Measurements from ENCODE around the gene SLC41A3.

The SLC41A3 gene

GRCh38 chr3:126110431-126111125 lies 26.7 kb upstream of the SLC41A3 start:
- Histone ChIP-seq H3K36me3 (ENCODE audit: control insufficient read depth, low read depth, low read length) (no peaks in the 10 kb centered on the region), H3K4me1 (ENCODE audit: control insufficient read depth, low read depth, low read length) (no peaks in the 10 kb centered on the region), H3K27ac (ENCODE audit: low read length) (no peak overlapping the region), H3K9ac (ENCODE audit: low read length) (no peak overlapping the region), H3K9me3 (ENCODE audit: control insufficient read depth, low read depth, low read length) (no peaks in the 10 kb centered on the region), H3K27me3 (ENCODE audit: control insufficient read depth, insufficient read depth, low read length) (no peaks in the 10 kb centered on the region), H3K4me3 (ENCODE audit: low read length) (no peak overlapping the region)

- Histone ChIP-seq H3K27ac (ENCODE audit: low read length) (no peak overlapping the region), H3K27me3 (ENCODE audit: control insufficient read depth, insufficient read depth, low read length) (no peaks in the 10 kb centered on the region), H3K4me1 (ENCODE audit: control insufficient read depth, low read depth, low read length) (no peaks in the 10 kb centered on the region), H3K36me3 (ENCODE audit: control insufficient read depth, low read depth, low read length) (no peaks in the 10 kb centered on the region), H3K9me3 (ENCODE audit: control insufficient read depth, low read depth, low read length) (no peaks in the 10 kb centered on the region), H3K9ac (ENCODE audit: low read length) (no peak overlapping the region), H3K4me3 (ENCODE audit: low read length) (no peak overlapping the region)
These were observed 25.9 kb upstream of the SLC41A3 start for GRCh38 chr3:126109880-126110235.

DNA sequence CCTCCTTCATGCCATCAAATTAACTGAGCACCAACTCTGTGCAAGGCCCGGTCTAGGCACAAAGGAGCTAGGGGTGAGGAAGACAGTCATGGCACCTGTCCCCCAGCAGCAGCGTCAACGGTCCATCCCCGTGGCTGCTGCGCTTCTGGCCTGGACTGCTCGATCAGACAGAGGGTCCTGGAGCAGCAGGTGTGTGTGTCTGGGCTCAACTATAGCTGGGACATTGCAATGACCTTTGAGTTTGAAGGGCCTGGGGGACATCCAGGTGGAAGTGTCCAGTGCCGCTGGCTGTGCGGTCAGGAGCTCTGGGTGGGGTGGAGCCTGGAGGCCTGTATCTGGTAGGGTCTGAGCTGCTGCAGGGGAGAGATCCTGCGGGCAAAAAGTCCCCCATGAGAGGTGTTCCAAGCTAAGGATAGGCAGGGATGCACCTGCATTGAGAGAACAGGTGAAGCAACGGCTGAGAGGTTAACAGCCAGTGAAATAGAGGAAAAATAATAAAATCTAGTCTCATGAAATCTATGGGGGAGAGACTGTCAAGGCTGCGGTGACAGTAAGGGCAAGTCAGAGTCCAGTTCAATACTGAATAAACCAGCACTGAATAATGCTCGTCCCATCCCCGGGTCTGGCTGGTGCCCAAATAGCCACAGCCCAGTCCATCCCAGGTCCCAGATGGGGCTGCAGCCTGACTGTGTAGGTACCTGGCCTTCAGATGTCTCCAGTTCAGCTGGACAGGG lies 25.4 kb upstream of the SLC41A3 start:
- H3K9me3 ChIP-seq (ENCODE audit: control insufficient read depth, low read depth, low read length) = no peaks in the 10 kb centered on the region
- no peaks in the 10 kb centered on the region for H3K36me3 ChIP-seq (ENCODE audit: control insufficient read depth, low read depth, low read length)
- no peaks in the 10 kb centered on the region for H3K27me3 ChIP-seq (ENCODE audit: control insufficient read depth, insufficient read depth, low read length)

GRCh38 chr3:126108676-126109050 lies 24.7 kb upstream of the SLC41A3 start:
- Histone ChIP-seq H3K27ac (ENCODE audit: low read length) (no peak overlapping the region), H3K4me1 (ENCODE audit: control insufficient read depth, low read depth, low read length) (no peaks in the 10 kb centered on the region), H3K9me3 (ENCODE audit: control insufficient read depth, low read depth, low read length) (no peaks in the 10 kb centered on the region), H3K4me3 (ENCODE audit: low read length) (no peak overlapping the region), H3K27me3 (ENCODE audit: control insufficient read depth, insufficient read depth, low read length) (no peaks in the 10 kb centered on the region), H3K9ac (ENCODE audit: low read length) (no peak overlapping the region), H3K36me3 (ENCODE audit: control insufficient read depth, low read depth, low read length) (no peaks in the 10 kb centered on the region)

More for the DNA sequence above, 25.4 kb upstream of the SLC41A3 start:
- H3K4me3 ChIP-seq (ENCODE audit: low read length) = no peak overlapping the region
- no peaks in the 10 kb centered on the region for H3K4me1 ChIP-seq (ENCODE audit: control insufficient read depth, low read depth, low read length)
- H3K9ac ChIP-seq (ENCODE audit: low read length) = no peak overlapping the region
- no peak overlapping the region for H3K27ac ChIP-seq (ENCODE audit: low read length)

DNA sequence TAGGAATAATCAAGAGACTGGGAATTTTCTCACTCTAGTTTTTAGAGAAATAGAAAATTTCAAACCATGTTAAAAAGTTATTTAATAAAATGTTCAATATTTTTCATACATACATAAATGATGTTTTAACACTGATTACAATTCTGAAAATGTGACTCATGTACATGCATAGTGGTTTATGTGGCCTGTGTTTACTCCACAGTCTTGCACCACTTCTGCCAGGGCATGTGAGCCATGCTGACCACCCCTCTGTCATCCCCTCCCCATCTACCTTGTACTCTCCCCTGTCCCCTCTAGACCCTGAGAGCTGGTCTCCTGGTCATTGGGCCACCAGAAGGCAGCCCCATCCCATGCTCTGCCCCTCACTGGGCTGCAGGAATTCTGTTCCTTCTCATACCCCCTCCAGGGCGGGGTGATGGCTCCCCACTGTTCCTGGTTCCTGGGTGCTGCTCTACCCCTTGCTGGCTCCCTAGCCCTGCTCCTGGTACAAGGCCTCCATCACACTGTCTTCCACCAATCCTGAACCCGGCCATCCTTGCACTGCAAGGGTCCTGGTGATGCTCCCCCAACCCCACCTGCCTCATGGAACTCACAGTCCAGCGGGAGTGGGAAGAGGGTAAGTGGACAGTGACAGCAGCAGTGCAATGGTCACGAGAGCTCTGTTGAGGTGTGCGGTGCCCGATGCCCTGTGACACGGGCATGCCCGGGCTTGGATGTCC lies 24.2 kb upstream of the SLC41A3 start:
- H3K27me3 ChIP-seq (ENCODE audit: control insufficient read depth, insufficient read depth, low read length) = no peaks in the 10 kb centered on the region
- H3K4me3 ChIP-seq (ENCODE audit: low read length) = no peak overlapping the region
- no peak overlapping the region for H3K9ac ChIP-seq (ENCODE audit: low read length)
- H3K36me3 ChIP-seq (ENCODE audit: control insufficient read depth, low read depth, low read length) = no peaks in the 10 kb centered on the region
- H3K9me3 ChIP-seq (ENCODE audit: control insufficient read depth, low read depth, low read length) = no peaks in the 10 kb centered on the region
- H3K4me1 ChIP-seq (ENCODE audit: control insufficient read depth, low read depth, low read length) = no peaks in the 10 kb centered on the region
- no peak overlapping the region for H3K27ac ChIP-seq (ENCODE audit: low read length)

DNA sequence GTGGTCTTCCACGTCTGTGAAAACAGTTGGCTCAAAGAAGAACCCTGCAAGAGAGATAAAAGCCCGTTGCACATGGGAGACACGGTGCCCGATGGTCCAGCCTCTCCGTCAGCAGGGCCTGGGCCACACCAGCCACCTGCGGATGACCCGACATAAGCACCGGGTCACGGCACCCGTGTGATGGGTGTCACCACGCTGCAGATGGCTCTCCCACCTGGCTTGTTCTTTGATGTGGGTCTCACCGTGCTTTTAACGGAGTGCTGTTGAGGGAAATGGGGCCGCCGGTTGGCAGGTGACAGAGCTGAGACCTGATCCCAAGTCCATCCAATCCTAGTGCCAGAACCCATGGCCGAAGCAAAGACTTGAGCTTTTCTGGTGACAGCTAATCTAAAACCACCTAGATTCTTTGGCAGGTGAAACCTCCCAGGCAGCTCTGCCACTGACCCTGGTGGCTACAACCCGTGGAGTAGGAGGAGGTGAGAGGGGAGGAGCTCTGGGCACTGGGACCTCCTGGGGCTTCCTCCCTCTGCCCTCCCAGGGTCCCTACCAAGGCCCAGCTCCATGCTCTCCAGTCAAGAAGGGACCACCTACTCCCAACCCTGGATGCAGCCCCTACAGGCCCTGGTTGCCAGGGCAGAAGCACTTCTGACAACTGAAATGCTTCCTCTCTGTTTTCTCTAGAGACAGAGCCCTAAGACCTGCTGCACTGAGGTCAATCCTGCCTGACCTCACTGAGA lies 23.4 kb upstream of the SLC41A3 start:
- Histone ChIP-seq H3K27ac (ENCODE audit: low read length) (no peak overlapping the region), H3K9ac (ENCODE audit: low read length) (no peak overlapping the region), H3K9me3 (ENCODE audit: control insufficient read depth, low read depth, low read length) (no peaks in the 10 kb centered on the region), H3K27me3 (ENCODE audit: control insufficient read depth, insufficient read depth, low read length) (no peaks in the 10 kb centered on the region), H3K4me1 (ENCODE audit: control insufficient read depth, low read depth, low read length) (no peaks in the 10 kb centered on the region), H3K4me3 (ENCODE audit: low read length) (no peak overlapping the region), H3K36me3 (ENCODE audit: control insufficient read depth, low read depth, low read length) (no peaks in the 10 kb centered on the region)

DNA sequence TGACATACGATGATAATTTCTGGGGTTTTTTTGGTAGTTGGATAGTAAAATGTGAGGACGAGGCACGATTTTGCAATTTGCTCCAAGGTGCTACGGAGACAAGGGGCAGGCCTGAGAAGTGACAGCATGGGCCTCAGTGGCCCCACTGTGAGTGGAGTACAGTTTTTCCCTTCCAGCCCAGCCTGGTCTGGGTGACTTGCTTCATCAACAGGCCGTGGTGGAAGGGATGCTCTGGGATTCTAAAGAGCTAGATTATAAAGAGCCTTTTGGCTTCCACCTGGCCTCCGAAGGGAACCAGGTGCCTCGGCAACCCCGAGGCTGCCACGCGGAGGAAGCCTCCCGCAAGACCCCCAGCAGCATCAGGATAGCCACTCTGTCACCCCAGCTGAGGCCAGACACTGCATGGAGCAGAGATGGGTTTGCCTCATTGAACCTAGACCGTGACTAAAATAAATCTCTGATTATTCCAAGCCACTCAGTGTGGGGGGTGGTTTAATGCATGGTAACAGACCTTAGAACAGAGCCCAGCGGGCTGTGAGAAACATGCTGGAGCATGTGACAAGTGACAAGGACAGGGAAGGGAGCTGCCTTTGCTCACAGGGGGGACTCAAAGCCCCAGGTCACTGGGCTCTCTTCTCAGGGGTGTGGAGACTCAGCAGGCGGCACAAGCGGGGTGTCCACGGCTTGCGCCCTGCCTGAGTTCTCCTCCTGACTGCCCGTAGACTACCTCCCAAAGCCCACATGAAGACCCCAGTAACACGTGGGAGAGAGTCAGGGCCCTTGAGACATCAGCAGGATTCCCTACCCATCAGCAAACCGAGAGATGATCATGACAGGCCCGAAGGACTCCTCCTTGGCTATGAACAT lies 22.6 kb upstream of the SLC41A3 start:
- Histone ChIP-seq H3K4me3 (ENCODE audit: low read length) (no peak overlapping the region), H3K27me3 (ENCODE audit: control insufficient read depth, insufficient read depth, low read length) (no peaks in the 10 kb centered on the region), H3K27ac (ENCODE audit: low read length) (no peak overlapping the region), H3K9ac (ENCODE audit: low read length) (no peak overlapping the region), H3K9me3 (ENCODE audit: control insufficient read depth, low read depth, low read length) (no peaks in the 10 kb centered on the region), H3K4me1 (ENCODE audit: control insufficient read depth, low read depth, low read length) (no peaks in the 10 kb centered on the region), H3K36me3 (ENCODE audit: control insufficient read depth, low read depth, low read length) (no peaks in the 10 kb centered on the region)

- no peaks in the 10 kb centered on the region for H3K4me1 ChIP-seq (ENCODE audit: control insufficient read depth, low read depth, low read length)
These were observed 21.8 kb upstream of the SLC41A3 start for GRCh38 chr3:126105691-126106187.

GRCh38 chr3:126104742-126105605 lies 21.1 kb upstream of the SLC41A3 start:
- H3K9me3 ChIP-seq (ENCODE audit: control insufficient read depth, low read depth, low read length) = no peaks in the 10 kb centered on the region
- no peaks in the 10 kb centered on the region for H3K36me3 ChIP-seq (ENCODE audit: control insufficient read depth, low read depth, low read length)
- no peak overlapping the region for H3K27ac ChIP-seq (ENCODE audit: low read length)
- no peak overlapping the region for H3K9ac ChIP-seq (ENCODE audit: low read length)
- H3K4me1 ChIP-seq (ENCODE audit: control insufficient read depth, low read depth, low read length) = no peaks in the 10 kb centered on the region
- no peaks in the 10 kb centered on the region for H3K27me3 ChIP-seq (ENCODE audit: control insufficient read depth, insufficient read depth, low read length)
- H3K4me3 ChIP-seq (ENCODE audit: low read length) = no peak overlapping the region

More at GRCh38 chr3:126105691-126106187, 21.8 kb upstream of the SLC41A3 start:
- Histone ChIP-seq H3K9ac (ENCODE audit: low read length) (no peak overlapping the region), H3K36me3 (ENCODE audit: control insufficient read depth, low read depth, low read length) (no peaks in the 10 kb centered on the region), H3K27ac (ENCODE audit: low read length) (no peak overlapping the region), H3K9me3 (ENCODE audit: control insufficient read depth, low read depth, low read length) (no peaks in the 10 kb centered on the region), H3K27me3 (ENCODE audit: control insufficient read depth, insufficient read depth, low read length) (no peaks in the 10 kb centered on the region), H3K4me3 (ENCODE audit: low read length) (no peak overlapping the region)

GRCh38 chr3:126104028-126104635 lies 20.2 kb upstream of the SLC41A3 start:
- H3K9me3 ChIP-seq (ENCODE audit: control insufficient read depth, low read depth, low read length) = no peaks in the 10 kb centered on the region
- no peaks in the 10 kb centered on the region for H3K36me3 ChIP-seq (ENCODE audit: control insufficient read depth, low read depth, low read length)
- H3K4me1 ChIP-seq (ENCODE audit: control insufficient read depth, low read depth, low read length) = no peaks in the 10 kb centered on the region
- H3K27ac ChIP-seq (ENCODE audit: low read length) = no peak overlapping the region
- no peak overlapping the region for H3K4me3 ChIP-seq (ENCODE audit: low read length)
- H3K27me3 ChIP-seq (ENCODE audit: control insufficient read depth, insufficient read depth, low read length) = no peaks in the 10 kb centered on the region
- H3K9ac ChIP-seq (ENCODE audit: low read length) = no peak overlapping the region

Data from iPS-18a (cell line).